OCI-LY7 (cell line): Measurements from ENCODE around the gene OSBP2. TPM values are rescaled to one million over a fixed set of nuclear protein-coding genes. Genes with fewer than 3 reads are reported as not detected.

Experiments
- BruUV-seq: library from RNA; stranded (reverse); fragments of 400-500 nt; replicated peaks from 2 replicates; lab custom pipeline; 2021; lab: Mats Ljungman, UMichigan
- CTCF ChIA-PET: fragments of 300-600 bp; sonication (Branson Sonifier 250); formaldehyde crosslinking; loops from one replicate; lab custom pipeline; 2022; ENCODE audit warnings: antibody characterized with exemption; ENCODE audit not compliant: unreplicated experiment; lab: Charles Lee
- POLR2A ChIA-PET: fragments of 300-600 bp; sonication (Branson Sonifier 250); formaldehyde crosslinking; loops from one replicate; lab custom pipeline; 2022; ENCODE audit warnings: antibody characterized with exemption; lab: Charles Lee
- DNase-seq: peaks from one replicate; pipeline ENCODE4 v3.0.0-alpha.2; 2015; ENCODE audit warnings: low spot score
- H2AFZ ChIP-seq: fragments of 200-600 bp; sonication (generic), shearing (Covaris generic); 2 replicates; pipeline ENCODE4 v1.6.1; 2014; ENCODE audit warnings: mild to moderate bottlenecking, antibody characterized with exemption, low read length, moderate library complexity
- H3K27ac ChIP-seq: fragments of 200-600 bp; sonication (generic); 2 replicates; pipeline ENCODE4 v1.5.1; 2014; ENCODE audit warnings: mixed run types, low read depth, mild to moderate bottlenecking, moderate library complexity, low read length, inconsistent platforms; ENCODE audit not compliant: poor library complexity, severe bottlenecking
- H3K36me3 ChIP-seq: fragments of 200-600 bp; sonication (generic); 2 replicates; pipeline ENCODE4 v1.6.1; 2014; ENCODE audit warnings: mild to moderate bottlenecking, antibody characterized with exemption, low read length, moderate library complexity, mixed read lengths; ENCODE audit not compliant: insufficient read depth
- H3K4me1 ChIP-seq: fragments of 200-600 bp; sonication (generic); 2 replicates; pipeline ENCODE4 v1.5.1; 2014; ENCODE audit warnings: mild to moderate bottlenecking, low read length; ENCODE audit not compliant: insufficient read depth, poor library complexity, severe bottlenecking
- H3K4me2 ChIP-seq: fragments of 200-600 bp; sonication (generic); 2 replicates; pipeline ENCODE4 v1.6.1; 2014; ENCODE audit warnings: mild to moderate bottlenecking, low read length
- H3K4me3 ChIP-seq: fragments of 200-600 bp; sonication (generic); 2 replicates; pipeline ENCODE4 v1.5.1; 2014; ENCODE audit warnings: mild to moderate bottlenecking, low read depth, low read length; ENCODE audit not compliant: poor library complexity, severe bottlenecking
- H3K79me2 ChIP-seq: fragments of 200-600 bp; sonication (generic); 2 replicates; pipeline ENCODE4 v1.6.1; 2016; ENCODE audit warnings: low read depth, mild to moderate bottlenecking, low read length, moderate library complexity, mixed read lengths; ENCODE audit not compliant: insufficient read depth
- H3K9me2 ChIP-seq: fragments of 200-600 bp; sonication (generic); 2 replicates; pipeline ENCODE4 v1.6.1; 2016; ENCODE audit warnings: mild to moderate bottlenecking, low read length, mixed read lengths; ENCODE audit not compliant: insufficient read depth
- H3K9me3 ChIP-seq: fragments of 200-600 bp; sonication (generic); 2 replicates; pipeline ENCODE4 v1.6.1; 2014; ENCODE audit warnings: mild to moderate bottlenecking, mixed run types, low read length, mixed read lengths
- H4K20me1 ChIP-seq: fragments of 200-600 bp; sonication (generic); 2 replicates; pipeline ENCODE4 v1.6.1; 2014; ENCODE audit warnings: mild to moderate bottlenecking, antibody characterized with exemption, low read length, moderate library complexity, mixed read lengths; ENCODE audit not compliant: insufficient read depth
- EZH2phosphoT487 ChIP-seq: fragments of 200-600 bp; sonication (generic); IDR thresholded peaks from 2 replicates; pipeline ENCODE4 v1.6.1; 2018; ENCODE audit warnings: low read depth, borderline replicate concordance, mild to moderate bottlenecking, mixed run types, antibody characterized with exemption, low read length, moderate library complexity, mixed read lengths
- intact Hi-C: fragments of 100-400 bp; cut with micrococcal nuclease; formaldehyde crosslinking; loops from one replicate; pipeline ENCODE4 v1.10.0; 2022; ENCODE audit not compliant: unreplicated experiment
- total RNA-seq, 2 experiments: library from RNA; depleted of rRNA in 1 of 2; stranded (reverse); fragments of >200 nt in 1 of 2; shearing (Covaris generic) in 1 of 2; gene quantifications; 2 replicates each; pipeline ENCODE4 v1.2.3, GENCODE V29; 2014 to 2022
- TF ChIP-seq, protein P1 (sequence below): fragments of 200-600 bp; sonication (generic); conservative IDR thresholded peaks from 2 replicates; pipeline ENCODE4 v1.5.1; 2014; ENCODE audit warnings: mild to moderate bottlenecking, antibody characterized with exemption, low read length, moderate library complexity, mixed read lengths

OSBP2 gene
- total RNA-seq, 2 experiments from 2014 or later = 0.19 to 0.34 TPM

GRCh38 chr22:30874431-30875370 lies 180.0 kb downstream of the OSBP2 start:
- Histone ChIP-seq H3K79me2 (no peaks in the 10 kb centered on the region), H4K20me1 (no peaks in the 10 kb centered on the region), H3K9me2 (no peaks in the 10 kb centered on the region), H3K9me3 (no peaks in the 10 kb centered on the region), H3K4me3 (no peak overlapping the region), H3K27ac (no peak overlapping the region), H3K36me3 (no peaks in the 10 kb centered on the region), H3K4me1 (no peaks in the 10 kb centered on the region), H3K4me2 (no peak overlapping the region), H2AFZ (no peak overlapping the region)
- DNase-seq = no peak
- ChIA-PET CTCF (no interaction called here), POLR2A (no interaction called here)
- TF ChIP-seq, protein P1, sequence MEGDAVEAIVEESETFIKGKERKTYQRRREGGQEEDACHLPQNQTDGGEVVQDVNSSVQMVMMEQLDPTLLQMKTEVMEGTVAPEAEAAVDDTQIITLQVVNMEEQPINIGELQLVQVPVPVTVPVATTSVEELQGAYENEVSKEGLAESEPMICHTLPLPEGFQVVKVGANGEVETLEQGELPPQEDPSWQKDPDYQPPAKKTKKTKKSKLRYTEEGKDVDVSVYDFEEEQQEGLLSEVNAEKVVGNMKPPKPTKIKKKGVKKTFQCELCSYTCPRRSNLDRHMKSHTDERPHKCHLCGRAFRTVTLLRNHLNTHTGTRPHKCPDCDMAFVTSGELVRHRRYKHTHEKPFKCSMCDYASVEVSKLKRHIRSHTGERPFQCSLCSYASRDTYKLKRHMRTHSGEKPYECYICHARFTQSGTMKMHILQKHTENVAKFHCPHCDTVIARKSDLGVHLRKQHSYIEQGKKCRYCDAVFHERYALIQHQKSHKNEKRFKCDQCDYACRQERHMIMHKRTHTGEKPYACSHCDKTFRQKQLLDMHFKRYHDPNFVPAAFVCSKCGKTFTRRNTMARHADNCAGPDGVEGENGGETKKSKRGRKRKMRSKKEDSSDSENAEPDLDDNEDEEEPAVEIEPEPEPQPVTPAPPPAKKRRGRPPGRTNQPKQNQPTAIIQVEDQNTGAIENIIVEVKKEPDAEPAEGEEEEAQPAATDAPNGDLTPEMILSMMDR = no peak
- TF ChIP-seq EZH2phosphoT487 = no peak
- BruUV-seq = no TSS peak
- intact Hi-C loops = no loop called here

GRCh38 chr22:30875481-30876215 lies 181.0 kb downstream of the OSBP2 start:
- Histone ChIP-seq H2AFZ (no peak overlapping the region), H3K9me2 (no peaks in the 10 kb centered on the region), H3K36me3 (no peaks in the 10 kb centered on the region), H3K27ac (no peak overlapping the region), H3K9me3 (no peaks in the 10 kb centered on the region), H3K4me3 (no peak overlapping the region), H4K20me1 (no peaks in the 10 kb centered on the region), H3K79me2 (no peaks in the 10 kb centered on the region), H3K4me2 (no peak overlapping the region), H3K4me1 (no peaks in the 10 kb centered on the region)
- ChIA-PET CTCF (no interaction called here), POLR2A (no interaction called here)
- TF ChIP-seq, protein P1 = no peak
- TF ChIP-seq EZH2phosphoT487 = no peak
- DNase-seq = no peak
- no TSS peak for BruUV-seq
- intact Hi-C loops = no loop called here
